ENCODE data around the gene IL9R.
"Not testable (repeated sequence)": the region's sequence is repeated elsewhere in the genome, so short reads cannot be mapped to it uniquely, and the experiment has no call there.

Gene IL9R

GRCh38 chrX:155968326-155968661 is 29.2 kb upstream of the IL9R start:
- Histone ChIP-seq H3K9ac (ENCODE audit: low read length) (no peak overlapping the region), H3K27me3 (ENCODE audit: control insufficient read depth, insufficient read depth, low read length) (no peaks in the 10 kb centered on the region), H3K36me3 (ENCODE audit: control insufficient read depth, insufficient read depth, low read length) (no peaks in the 10 kb centered on the region), H3K4me3 (ENCODE audit: low read length) (no peak overlapping the region), H3K9me3 (ENCODE audit: control insufficient read depth, low read length) (no peaks in the 10 kb centered on the region), H3K4me1 (ENCODE audit: control insufficient read depth, insufficient read depth, low read length) (no peaks in the 10 kb centered on the region)

- H3K4me1 ChIP-seq (ENCODE audit: control insufficient read depth, insufficient read depth, low read length), result no peaks in the 10 kb centered on the region
- H3K4me3 ChIP-seq (ENCODE audit: low read length), result no peak overlapping the region
- no peaks in the 10 kb centered on the region for H3K27me3 ChIP-seq (ENCODE audit: control insufficient read depth, insufficient read depth, low read length)
- no peaks in the 10 kb centered on the region for H3K9me3 ChIP-seq (ENCODE audit: control insufficient read depth, low read length)
- no peaks in the 10 kb centered on the region for H3K36me3 ChIP-seq (ENCODE audit: control insufficient read depth, insufficient read depth, low read length)
- no peak overlapping the region for H3K9ac ChIP-seq (ENCODE audit: low read length)
Observed at GRCh38 chrX:155968791-155969190, 28.7 kb upstream of the IL9R start.

- not testable (repeated sequence) for H3K27me3 ChIP-seq (ENCODE audit: control insufficient read depth, insufficient read depth, low read length); H3K9me3 ChIP-seq (ENCODE audit: control insufficient read depth, low read length); H3K4me1 ChIP-seq (ENCODE audit: control insufficient read depth, insufficient read depth, low read length); H3K9ac ChIP-seq (ENCODE audit: low read length); H3K4me3 ChIP-seq (ENCODE audit: low read length); H3K36me3 ChIP-seq (ENCODE audit: control insufficient read depth, insufficient read depth, low read length)
Observed at GRCh38 chrX:155971658-155972057, 25.8 kb upstream of the IL9R start.

- H3K27me3 ChIP-seq (ENCODE audit: control insufficient read depth, insufficient read depth, low read length), result not testable (repeated sequence)
Observed at GRCh38 chrX:155972241-155972640, 25.3 kb upstream of the IL9R start.

GRCh38 chrX:155983326-155983725 is 14.2 kb upstream of the IL9R start:
- H3K4me1 ChIP-seq (ENCODE audit: control insufficient read depth, insufficient read depth, low read length), result no peaks in the 10 kb centered on the region
- H3K9ac ChIP-seq (ENCODE audit: low read length), result no peak overlapping the region
- H3K4me3 ChIP-seq (ENCODE audit: low read length), result no peak overlapping the region
- no peaks in the 10 kb centered on the region for H3K9me3 ChIP-seq (ENCODE audit: control insufficient read depth, low read length)
- H3K36me3 ChIP-seq (ENCODE audit: control insufficient read depth, insufficient read depth, low read length), result no peaks in the 10 kb centered on the region
- no peaks in the 10 kb centered on the region for H3K27me3 ChIP-seq (ENCODE audit: control insufficient read depth, insufficient read depth, low read length)

More at GRCh38 chrX:155972241-155972640, 25.3 kb upstream of the IL9R start:
- not testable (repeated sequence) for H3K36me3 ChIP-seq (ENCODE audit: control insufficient read depth, insufficient read depth, low read length); H3K4me1 ChIP-seq (ENCODE audit: control insufficient read depth, insufficient read depth, low read length); H3K4me3 ChIP-seq (ENCODE audit: low read length); H3K9ac ChIP-seq (ENCODE audit: low read length); H3K9me3 ChIP-seq (ENCODE audit: control insufficient read depth, low read length)

GRCh38 chrX:155985208-155985607 is 12.3 kb upstream of the IL9R start:
- Histone ChIP-seq H3K27me3 (ENCODE audit: control insufficient read depth, insufficient read depth, low read length) (no peaks in the 10 kb centered on the region), H3K4me3 (ENCODE audit: low read length) (no peak overlapping the region), H3K4me1 (ENCODE audit: control insufficient read depth, insufficient read depth, low read length) (no peaks in the 10 kb centered on the region), H3K9ac (ENCODE audit: low read length) (no peak overlapping the region), H3K36me3 (ENCODE audit: control insufficient read depth, insufficient read depth, low read length) (no peaks in the 10 kb centered on the region), H3K9me3 (ENCODE audit: control insufficient read depth, low read length) (no peaks in the 10 kb centered on the region)

GRCh38 chrX:155986995-155987394 is 10.5 kb upstream of the IL9R start:
- H3K4me1 ChIP-seq (ENCODE audit: control insufficient read depth, insufficient read depth, low read length); H3K36me3 ChIP-seq (ENCODE audit: control insufficient read depth, insufficient read depth, low read length); H3K9me3 ChIP-seq (ENCODE audit: control insufficient read depth, low read length); H3K9ac ChIP-seq (ENCODE audit: low read length); H3K4me3 ChIP-seq (ENCODE audit: low read length); H3K27me3 ChIP-seq (ENCODE audit: control insufficient read depth, insufficient read depth, low read length): not testable (repeated sequence)

GRCh38 chrX:155988859-155989258 is 8.6 kb upstream of the IL9R start:
- Histone ChIP-seq H3K4me3 (ENCODE audit: low read length) (no peak overlapping the region), H3K27me3 (ENCODE audit: control insufficient read depth, insufficient read depth, low read length) (no peaks in the 10 kb centered on the region), H3K9ac (ENCODE audit: low read length) (no peak overlapping the region), H3K4me1 (ENCODE audit: control insufficient read depth, insufficient read depth, low read length) (no peaks in the 10 kb centered on the region), H3K9me3 (ENCODE audit: control insufficient read depth, low read length) (no peaks in the 10 kb centered on the region), H3K36me3 (ENCODE audit: control insufficient read depth, insufficient read depth, low read length) (no peaks in the 10 kb centered on the region)

- H3K9ac ChIP-seq (ENCODE audit: low read length), result no peak overlapping the region
- H3K4me3 ChIP-seq (ENCODE audit: low read length), result no peak overlapping the region
- no peaks in the 10 kb centered on the region for H3K4me1 ChIP-seq (ENCODE audit: control insufficient read depth, insufficient read depth, low read length)
- H3K27me3 ChIP-seq (ENCODE audit: control insufficient read depth, insufficient read depth, low read length), result no peaks in the 10 kb centered on the region
- H3K9me3 ChIP-seq (ENCODE audit: control insufficient read depth, low read length), result no peaks in the 10 kb centered on the region
- H3K36me3 ChIP-seq (ENCODE audit: control insufficient read depth, insufficient read depth, low read length), result no peaks in the 10 kb centered on the region
Observed at GRCh38 chrX:155993421-155993820, 4.1 kb upstream of the IL9R start.

GRCh38 chrX:155995321-155995875 is 2.1 kb upstream of the IL9R start:
- Histone ChIP-seq H3K9me3 (ENCODE audit: control insufficient read depth, low read length) (no peaks in the 10 kb centered on the region), H3K4me3 (ENCODE audit: low read length) (no peak overlapping the region), H3K27me3 (ENCODE audit: control insufficient read depth, insufficient read depth, low read length) (no peaks in the 10 kb centered on the region), H3K9ac (ENCODE audit: low read length) (no peak overlapping the region), H3K36me3 (ENCODE audit: control insufficient read depth, insufficient read depth, low read length) (no peaks in the 10 kb centered on the region), H3K4me1 (ENCODE audit: control insufficient read depth, insufficient read depth, low read length) (no peaks in the 10 kb centered on the region)

- Histone ChIP-seq H3K4me1 (ENCODE audit: control insufficient read depth, insufficient read depth, low read length) (no peaks in the 10 kb centered on the region), H3K4me3 (ENCODE audit: low read length) (no peak overlapping the region), H3K27me3 (ENCODE audit: control insufficient read depth, insufficient read depth, low read length) (no peaks in the 10 kb centered on the region), H3K9ac (ENCODE audit: low read length) (no peak overlapping the region), H3K36me3 (ENCODE audit: control insufficient read depth, insufficient read depth, low read length) (no peaks in the 10 kb centered on the region), H3K9me3 (ENCODE audit: control insufficient read depth, low read length) (no peaks in the 10 kb centered on the region)
Observed at GRCh38 chrX:155998116-155998515, 620 bp downstream of the IL9R start.

GRCh38 chrX:155998761-155999510 is 1.4 kb downstream of the IL9R start:
- no peaks in the 10 kb centered on the region for H3K4me1 ChIP-seq (ENCODE audit: control insufficient read depth, insufficient read depth, low read length)
- H3K4me3 ChIP-seq (ENCODE audit: low read length), result no peak overlapping the region
- no peak overlapping the region for H3K9ac ChIP-seq (ENCODE audit: low read length)
- H3K9me3 ChIP-seq (ENCODE audit: control insufficient read depth, low read length), result no peaks in the 10 kb centered on the region
- no peaks in the 10 kb centered on the region for H3K27me3 ChIP-seq (ENCODE audit: control insufficient read depth, insufficient read depth, low read length)
- H3K36me3 ChIP-seq (ENCODE audit: control insufficient read depth, insufficient read depth, low read length), result no peaks in the 10 kb centered on the region

GRCh38 chrX:155999751-156000150 is 2.3 kb downstream of the IL9R start:
- not testable (repeated sequence) for H3K4me1 ChIP-seq (ENCODE audit: control insufficient read depth, insufficient read depth, low read length); H3K9me3 ChIP-seq (ENCODE audit: control insufficient read depth, low read length); H3K4me3 ChIP-seq (ENCODE audit: low read length); H3K36me3 ChIP-seq (ENCODE audit: control insufficient read depth, insufficient read depth, low read length); H3K9ac ChIP-seq (ENCODE audit: low read length); H3K27me3 ChIP-seq (ENCODE audit: control insufficient read depth, insufficient read depth, low read length)

Data from mucosa of stomach (tissue), 1 donor.